Measurements from ENCODE around the gene PIGS.

The PIGS gene

DNA sequence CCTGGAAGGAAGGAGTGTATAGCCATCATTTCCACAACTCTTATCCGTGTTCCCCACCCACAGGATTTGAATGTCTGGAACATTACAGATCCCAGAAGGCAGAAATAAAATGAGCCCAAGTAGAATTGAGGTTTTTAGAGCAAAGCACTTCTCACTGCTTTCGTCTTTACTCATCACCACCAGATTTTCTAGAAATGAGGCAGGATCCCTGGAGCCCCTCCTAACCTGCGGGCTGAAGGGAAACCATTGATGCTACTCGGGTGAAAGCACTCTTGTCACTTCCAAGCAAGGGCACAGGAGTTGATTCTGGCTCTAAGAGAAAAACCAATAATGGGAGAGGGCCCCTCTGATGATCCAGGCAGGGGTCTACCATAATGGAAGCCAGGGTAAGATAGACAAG lies 8.2 kb upstream of the PIGS start:
- DNase-seq = no peak

DNA sequence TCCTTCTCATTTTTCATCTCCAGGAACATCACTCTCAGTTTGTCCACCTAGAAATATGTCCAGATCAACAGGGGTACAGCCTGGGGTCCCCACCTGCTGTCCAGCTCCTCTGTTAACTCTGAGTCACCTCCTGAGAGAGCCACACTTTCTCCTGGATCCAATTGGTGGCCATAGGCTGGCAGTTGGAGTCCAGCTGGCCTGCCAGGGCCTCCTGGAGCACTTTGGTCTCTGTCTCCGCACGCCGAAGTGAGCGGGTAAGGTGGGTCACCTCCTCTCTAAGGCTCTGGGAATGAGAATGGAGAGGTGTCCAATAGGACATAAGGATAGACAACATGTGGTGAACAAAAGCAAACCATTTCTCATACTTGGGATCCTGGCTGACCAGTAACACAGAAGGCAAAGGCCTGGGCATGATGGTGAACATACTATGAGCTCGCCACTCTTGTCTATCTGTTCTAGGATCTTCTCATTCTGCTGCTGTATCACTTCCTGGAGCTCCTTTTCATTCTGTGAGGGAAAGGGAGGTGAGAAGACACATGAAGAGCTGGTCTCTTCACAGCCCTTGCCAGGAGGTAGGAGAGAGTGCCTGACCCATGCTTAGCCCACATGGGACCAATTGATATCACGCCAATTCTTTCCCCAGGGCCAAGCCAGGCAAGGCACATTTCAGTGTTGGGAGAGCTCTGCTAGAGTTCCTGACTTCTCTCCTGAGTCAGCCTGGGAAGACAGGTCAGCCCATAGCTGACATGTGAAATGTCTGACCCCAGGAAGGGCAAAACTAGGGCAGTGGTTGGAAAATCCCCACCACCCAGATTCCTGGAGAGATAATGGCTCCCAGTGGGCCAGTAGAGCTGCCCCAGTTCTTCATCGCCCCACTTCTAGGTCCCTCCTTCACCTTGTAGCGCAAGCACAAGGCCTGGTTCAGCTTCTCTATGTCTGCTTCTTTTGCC lies 7.2 kb upstream of the PIGS start:
- DNase-seq = no peak

DNA sequence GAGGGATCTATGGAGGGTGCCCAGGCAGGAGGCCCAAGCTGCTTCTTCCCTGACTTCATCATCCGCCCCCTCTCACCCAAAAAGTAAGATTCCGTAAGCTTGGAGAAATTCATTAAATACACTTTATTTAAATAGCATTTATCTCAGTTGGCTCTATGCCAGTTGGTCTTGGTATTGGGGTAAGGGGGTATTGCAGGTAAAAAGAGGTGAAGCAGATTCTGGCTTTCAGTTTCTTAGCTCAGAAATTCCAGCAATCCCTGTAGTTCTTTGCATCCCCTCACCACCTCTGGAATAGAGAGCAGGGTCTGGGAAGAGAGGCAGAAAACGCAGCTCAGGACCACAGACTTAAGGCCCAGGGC lies 6.1 kb upstream of the PIGS start:
- DNase-seq = no peak

DNA sequence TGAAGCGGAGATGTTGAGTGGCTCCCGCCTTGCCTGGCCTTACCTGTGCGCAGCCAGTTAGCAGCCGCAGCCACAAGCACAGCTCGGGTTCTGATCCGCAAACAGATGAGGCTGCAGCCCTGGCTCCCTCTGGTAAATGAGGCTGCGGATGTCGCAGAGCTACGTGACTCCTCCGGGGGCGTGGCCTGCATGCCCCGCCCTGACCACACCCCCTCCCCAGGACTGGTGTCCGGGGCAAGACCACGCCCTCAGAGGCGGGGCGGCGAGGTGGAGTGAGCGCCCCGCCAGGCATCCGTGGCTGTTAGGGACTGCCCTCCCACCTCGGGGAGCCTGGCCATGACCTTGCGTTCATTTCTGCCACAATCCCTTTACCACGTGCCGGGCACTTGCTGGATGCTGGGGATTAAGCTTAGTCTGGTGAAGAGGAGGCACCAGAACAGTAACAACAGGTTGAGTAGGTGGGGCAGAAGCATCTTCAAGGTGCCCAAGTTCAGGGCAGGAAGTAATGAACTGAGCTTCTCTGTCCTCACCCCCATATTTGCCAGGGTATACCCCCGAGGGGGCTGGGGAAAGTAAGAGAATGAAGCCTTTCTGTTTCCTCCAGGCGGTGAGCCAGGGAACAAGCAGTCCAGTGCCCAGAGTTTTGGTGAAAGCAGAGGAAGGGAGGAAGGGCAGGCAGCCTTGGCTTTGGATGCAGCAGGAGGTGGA lies 5.6 kb upstream of the PIGS start, which contains the start of gene ALDOC:
Gene ALDOC (minus strand): TSS at position 138 of the 708 bp plus-strand sequence. CDS start 1,363 bp downstream, outside the sequence.
- DNase-seq = peak; percentile 33 to 98 (median 90)

DNA sequence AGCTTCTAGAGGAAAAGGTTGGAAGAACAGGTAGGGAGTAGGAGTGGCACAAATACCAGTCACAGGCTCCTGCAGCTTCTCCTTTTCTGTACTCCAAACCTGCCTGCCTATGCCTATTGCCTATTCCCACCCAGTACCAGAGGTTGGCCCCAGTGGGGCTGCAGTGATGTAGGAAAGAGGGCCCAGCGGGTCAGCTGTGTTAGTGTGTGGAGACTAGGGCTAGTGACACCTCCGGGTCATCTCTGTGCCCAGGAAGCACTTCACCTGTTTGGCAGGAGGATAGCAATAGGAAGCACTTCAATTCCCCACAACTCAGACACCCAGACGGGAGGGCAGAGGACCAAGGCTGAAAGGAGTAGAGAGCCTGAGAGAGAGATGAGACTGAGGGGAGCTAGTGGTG lies 4.7 kb upstream of the PIGS start:
- peak in 1 of 51 donors; percentile 10 for DNase-seq

DNA sequence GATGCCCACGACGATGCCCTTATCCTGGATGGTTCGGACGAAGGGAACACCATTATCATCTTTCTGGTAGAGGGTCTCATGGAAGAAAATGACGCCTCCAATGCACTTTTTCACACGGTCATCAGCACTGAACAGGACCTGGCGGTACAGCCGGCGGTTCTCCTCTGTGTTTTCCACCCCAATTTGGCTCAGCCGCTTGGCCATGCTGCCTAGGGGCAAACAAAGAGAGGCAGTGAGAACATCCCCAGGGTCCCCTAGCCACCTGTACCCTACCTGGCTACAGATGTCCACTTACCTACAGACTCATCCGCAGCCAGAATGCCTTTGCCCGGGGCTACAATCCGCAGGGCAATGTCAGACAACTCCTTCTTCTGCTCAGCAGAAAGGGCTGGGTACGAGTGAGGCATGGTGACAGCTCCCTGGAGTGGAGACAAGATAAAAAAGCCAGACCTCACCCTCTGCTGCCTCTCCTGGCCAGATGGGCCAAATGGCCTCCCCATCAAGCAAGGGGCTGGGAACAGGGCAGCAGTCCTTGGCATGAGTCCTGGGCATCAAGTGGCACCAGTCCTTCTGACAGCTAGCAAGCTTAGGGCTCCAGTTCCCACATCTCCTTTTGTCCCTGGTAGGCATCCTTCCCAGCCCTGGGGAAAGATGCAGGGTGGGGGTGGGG lies 3.9 kb upstream of the PIGS start:
- DNase-seq = peak in 41 of 51 donors; percentile 14 to 81 (median 48)

DNA sequence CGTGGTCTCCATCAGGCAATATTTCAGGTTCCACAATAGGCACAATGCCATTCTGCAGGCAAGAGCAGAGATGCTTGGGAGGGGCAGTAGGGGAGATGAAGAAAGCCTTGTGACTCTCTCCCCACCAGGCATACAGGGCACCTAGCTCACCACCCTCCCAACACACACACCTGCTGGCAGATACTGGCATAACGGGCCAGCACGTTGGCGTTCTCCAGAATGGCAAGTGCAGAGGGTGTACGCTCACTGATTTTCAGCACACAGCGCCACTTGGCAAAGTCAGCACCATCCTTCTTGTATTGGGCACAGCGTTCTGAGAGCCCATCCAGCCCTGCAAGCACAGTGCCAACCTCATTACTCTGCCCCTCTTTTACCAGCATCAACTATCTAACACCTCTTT lies 3.2 kb upstream of the PIGS start:
- DNase-seq = no peak

DNA sequence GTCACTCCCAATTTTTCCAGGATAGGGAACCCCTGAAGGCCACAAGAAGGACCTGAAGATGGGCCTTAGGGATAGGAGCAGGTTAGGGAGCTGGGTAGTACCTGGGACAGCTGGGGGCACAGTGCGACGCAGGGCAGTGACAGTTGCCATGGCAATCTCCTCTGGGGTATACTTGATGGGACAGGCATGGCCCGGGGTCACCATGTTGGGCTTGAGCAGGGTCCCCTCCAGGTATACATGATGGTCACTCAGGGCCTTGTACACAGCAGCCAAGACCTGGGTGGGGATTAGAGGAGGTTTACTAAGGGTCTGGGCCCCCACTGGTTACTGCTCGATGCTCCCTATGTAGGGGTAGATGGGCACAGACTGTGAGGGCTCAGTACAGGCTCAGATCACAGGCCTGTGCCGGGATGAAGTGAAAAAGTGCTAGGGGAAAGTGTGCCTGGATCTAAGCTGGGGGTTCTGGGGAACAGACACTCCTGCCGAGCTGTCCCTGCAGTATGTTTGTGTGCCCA lies 2.7 kb upstream of the PIGS start:
- DNase-seq = no peak

DNA sequence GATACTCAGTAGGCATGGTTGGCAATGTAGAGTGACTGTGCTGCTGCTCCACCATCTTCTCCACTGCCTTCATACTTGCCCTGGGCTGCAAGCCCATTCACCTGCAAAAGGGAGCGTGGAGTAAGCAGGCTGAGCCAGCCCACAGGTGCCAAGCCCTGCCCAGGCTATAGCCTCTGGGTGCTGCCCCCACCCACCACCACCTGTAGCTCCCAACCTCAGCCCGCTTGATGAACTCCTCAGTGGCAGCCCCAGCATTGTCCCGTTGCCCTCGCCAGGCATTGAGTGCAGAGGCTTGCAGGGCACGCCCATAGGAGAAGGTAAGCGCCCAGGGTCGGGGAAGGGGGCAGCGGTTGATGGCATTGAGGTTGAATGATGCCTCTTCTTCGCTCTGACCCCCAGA lies 2.2 kb upstream of the PIGS start:
- no peak for DNase-seq

DNA sequence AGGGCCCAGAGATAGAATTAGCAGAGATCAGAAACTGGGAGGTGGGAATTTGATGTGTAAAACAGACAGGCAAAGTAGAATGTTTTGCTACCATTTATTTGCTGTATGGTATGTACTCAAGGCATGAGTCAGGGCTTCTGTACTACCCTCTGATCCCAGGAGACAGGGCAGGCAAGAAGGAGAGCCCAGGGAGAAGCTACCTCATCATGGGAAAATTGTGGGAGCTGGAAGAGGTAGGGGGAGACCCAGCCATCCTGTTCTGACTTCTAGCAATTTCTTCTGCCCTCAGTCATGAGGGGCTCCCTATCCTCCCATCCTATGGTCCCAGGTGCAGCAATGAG lies 1.7 kb upstream of the PIGS start:
- no peak for DNase-seq

DNA sequence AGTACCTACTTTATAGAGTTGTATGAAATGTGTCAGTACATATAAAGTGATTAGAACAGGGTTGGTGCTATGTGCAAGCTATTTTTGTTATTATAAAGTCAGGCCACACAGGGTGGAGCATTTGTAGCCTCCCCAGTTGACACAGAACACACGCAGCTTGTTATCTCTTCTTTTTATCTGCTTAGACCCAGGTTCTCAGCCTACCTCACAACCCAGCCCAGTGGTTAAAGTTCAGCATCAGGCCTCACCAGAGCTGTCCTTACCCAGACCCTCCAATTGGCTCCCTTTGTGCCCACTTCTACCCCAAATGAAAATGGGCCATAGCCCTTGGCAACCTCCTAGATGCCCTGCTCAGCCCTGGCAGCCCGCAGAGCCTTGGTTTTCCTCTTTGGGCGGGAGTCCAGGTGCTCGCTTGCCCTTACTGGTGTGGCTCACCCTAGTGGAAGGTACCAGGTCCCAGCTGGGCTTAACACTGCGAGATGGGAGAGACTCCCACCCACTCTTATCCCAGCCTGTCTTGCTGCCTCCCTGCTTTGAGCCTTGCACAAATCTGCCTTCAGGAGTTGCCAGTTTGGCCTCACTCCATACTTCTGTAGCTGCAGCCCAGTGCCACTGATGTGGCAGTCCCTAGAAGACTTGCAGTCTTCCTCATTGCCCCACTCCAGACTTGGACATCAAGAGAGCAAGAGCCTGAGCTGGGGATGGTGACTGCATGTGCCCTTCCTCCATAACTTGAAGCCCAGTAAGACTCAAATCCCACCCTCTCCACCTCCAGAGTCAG lies 1.1 kb upstream of the PIGS start:
- DNase-seq = peak in 6 of 51 donors; percentile 6 to 22 (median 12)

DNA sequence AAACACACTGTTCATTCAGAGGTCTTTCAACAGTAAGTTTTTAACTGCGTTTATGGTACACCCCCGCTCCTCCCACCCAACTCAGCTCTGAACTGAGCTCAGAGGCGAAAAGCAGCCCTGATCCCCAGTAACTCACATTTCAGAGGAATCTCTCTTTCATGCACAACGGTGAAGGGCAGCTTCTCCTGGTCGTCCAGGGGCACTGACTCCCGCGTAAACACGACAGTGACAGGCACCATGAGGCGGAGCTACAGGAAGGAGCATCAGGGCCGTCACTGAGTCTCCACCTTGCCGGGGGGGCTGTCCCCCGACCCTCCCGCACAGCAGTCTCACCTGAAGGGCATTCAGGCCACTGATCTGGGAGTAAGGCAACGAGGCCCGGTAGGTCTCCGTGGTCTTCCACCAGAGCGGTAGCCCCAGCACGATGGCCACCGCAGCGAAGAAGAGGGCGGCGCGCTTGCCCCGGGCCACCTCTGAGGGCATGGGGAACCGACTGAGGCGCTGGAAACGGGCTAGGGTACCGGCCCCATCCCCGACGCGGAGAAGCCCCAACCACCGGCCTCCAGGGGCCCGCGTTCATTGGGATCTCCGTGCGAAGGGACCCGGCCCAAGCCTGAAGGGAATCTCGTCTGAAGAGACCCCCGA lies 486 bp downstream of the PIGS start:
- DNase-seq = peak in 22 of 51 donors; percentile 15 to 61 (median 34)

DNA sequence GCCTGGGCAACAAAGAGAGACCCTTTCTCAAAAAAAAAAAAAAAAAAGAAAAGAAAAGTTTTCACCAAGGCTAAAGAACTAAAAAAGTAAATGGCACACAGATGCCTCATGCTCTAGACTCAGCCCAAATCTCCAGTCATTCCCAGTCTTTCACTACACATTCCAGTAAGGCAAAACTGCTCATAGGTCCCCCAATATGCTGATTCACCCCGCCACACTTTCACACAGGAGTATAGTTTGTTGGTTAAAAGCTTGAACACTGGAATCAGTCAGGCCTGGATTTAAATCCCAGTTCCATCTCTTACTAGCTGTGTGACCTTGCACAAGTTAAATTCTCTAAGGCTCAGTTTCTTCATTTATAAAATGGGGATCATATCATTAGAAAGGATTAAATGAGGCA lies 1.9 kb downstream of the PIGS start:
- no peak for DNase-seq

DNA sequence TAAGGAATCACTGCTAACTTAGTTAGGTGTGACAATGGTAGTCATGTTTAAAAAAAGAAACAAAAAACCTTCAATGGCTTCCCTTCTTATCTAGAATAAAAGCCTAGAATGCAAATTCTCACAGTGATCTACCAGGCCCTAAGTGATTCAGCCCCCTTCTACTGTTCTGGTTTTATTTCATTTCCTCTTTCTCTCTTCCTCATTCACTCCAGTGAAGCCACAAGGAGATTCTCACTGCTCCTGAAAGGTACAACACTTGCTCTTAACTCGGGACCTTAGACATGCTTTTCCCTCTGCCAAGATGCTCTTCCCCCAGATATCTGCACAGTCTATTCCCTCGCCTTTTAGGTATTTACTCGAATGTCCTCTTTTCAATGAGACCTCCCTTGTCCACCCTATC lies 3.7 kb downstream of the PIGS start:
- no peak for DNase-seq

DNA sequence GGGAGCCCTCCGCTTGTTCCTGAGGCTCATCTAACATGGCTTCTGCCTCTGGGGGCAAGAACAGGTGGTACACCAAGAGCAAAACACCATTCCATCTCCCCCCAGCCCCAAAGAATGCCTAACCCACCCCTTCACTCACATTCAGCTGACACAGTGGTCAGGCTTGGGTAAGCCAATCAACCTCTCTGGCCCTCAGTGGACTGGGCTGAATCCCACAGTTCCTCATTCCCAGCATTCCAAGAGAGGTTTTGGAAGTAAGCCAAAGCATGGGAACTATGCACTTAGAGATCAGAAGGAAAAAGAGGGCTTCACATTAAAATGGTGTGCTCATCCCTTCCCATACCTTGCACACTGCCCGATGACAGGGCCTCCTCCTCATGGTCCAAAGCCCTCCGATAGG lies 7.8 kb downstream of the PIGS start:
- DNase-seq = no peak

DNA sequence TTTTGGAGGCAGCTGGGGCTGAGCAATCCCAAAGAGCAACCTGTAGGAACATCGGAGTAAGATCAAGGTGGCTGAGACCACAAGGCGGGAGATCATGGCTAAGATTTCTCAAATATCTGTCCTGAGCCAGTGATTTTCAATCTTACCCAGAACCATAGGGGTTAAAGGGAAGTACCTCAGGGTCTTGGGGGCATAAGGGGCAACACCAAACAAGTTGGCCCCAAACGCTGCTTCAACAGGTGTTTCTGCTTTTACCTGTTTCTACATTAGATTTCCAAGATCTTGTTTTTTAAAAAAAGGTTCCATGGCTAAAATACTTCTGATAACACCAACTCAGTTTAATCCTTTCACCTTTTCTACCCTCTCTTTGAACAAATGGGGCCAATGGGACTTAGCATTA lies 16.3 kb downstream of the PIGS start:
- no peak for DNase-seq

DNA sequence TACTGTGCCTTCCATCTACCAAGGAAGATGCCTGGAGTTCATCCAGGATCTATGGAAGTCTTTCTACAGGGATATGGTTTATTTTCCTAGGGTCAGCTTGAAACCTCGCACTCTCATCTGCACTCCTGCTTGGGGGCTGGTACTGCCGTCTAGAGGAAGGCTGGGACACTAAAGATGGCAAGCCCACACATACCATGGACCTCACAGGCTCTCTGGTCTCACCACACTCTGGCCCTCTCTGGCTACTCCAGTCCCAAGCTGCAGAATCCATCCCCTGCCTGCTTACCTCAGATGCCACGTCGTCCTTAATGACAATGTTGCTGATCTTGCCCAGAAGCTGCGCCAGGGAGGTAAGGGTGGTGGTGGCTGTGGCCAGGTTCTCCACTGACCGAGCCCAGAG lies 16.8 kb downstream of the PIGS start:
- DNase-seq = no peak

DNA sequence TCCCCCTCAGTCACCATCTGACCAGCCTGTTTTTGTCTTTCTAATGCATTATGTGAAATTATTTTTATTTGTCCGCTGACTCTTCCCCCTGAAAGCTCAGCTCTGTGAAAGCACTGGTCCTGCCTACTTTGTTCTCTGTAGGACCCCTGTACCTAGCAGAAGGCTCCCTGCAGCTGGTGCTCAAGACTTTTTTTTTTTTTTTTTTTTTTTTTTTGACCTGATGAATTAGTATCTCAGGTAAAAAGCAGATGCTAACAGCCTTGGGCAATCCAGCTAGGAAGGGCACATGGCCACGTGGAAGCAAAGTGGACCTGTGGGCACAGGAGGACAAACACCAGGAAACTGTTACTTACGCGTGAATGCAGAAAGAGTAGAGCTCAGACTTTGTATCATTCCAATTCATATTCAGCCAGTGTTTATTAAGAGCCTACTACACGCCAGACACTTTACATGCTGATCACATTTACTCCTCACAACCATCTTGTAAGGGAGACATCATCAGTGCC lies 18.3 kb downstream of the PIGS start:
- no peak for DNase-seq

DNA sequence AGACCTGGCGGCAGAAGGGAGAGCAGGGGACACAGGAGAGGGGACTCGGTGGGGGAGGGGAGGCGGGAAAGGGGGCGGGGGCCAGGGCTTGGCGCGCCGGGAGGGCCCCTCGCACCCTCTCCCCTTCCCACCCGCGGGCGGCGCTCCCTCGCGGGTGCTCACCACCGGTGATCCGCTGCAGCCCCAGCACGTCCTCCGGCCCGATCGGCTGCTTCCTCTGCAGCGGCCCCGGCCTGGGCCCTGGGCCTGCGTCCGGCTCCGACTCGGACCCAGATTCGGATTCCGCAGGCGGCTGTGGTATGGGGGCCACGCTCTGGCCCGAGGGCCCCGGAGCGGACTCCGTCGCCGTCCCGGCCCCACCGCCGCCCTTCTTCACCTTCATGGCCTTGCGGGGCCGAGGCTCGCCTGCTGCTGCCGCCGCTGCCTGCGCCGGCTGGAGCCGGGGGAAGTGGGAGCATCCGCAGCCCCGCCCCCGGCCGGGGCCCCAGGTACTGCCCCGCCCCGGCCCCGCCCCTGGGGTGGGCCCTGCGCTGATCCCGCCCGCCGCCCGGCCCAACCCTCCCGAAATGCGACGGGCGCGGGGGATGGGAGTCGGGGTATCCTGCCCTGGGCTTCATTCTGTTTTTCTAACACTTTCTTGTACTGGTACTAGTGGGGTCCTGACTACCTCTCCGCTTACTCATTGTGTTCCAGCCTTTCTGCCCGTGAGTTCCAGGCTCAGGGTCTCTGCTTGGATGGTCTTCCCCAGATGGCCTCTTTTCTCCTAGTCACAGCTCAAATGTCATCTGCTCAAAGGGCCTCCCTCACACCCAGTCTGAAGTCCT lies 18.9 kb downstream of the PIGS start, which contains the start of gene UNC119:
Gene UNC119 (minus strand): TSS at position 449 of the 824 bp plus-strand sequence. CDS start 67 bp downstream, at position 382.
- peak in 42 of 51 donors; percentile 6 to 77 (median 49) for DNase-seq
